ENCODE data around the gene ABITRAM. TPM values are rescaled to one million over a fixed set of nuclear protein-coding genes. Genes with fewer than 3 reads are reported as not detected.

ABITRAM gene
- total and polyA plus RNA-seq, 2 of the 13 experiments (the other 11 are each of a cell fraction or from before 2014, with no cell fraction given) = 10.2 to 21.6 TPM

DNA sequence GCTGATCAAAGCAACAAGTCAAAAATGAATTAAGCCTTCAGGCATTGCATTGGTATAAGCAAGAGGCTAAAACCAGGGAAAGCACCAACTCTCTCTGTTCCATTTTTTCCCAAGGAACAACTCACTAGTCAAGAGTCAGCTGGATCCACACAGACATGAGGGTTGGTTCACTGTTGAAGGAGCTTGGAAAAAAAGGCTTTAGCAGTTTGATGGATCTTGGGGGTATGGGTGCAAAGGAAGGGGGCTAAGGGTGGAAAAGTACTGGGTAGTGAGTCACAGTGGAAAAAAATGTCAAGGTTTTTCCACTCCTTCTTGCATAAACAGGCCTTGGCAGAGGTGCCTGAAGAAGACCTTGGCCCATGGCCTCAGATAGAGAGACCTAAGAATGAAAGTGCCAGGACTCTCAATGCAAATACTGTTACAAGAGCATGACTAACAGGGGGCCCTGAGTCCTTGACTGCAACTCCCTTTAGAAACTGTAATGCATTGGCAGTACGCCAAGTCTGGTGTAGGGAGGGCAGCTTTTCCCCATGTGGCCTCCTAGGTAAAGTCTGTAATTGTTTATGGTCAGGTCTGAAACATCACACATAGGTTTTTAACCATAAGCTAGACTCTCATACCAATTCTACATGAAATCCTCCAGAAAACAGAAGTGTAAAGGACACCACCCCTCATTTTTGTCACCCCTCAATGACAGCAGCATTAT lies 48.4 kb upstream of the ABITRAM start (continued):
- TF ChIP-seq ZNF609 (CRISPR knock-in tag; IDR thresholded peaks at IDR 0.05; ENCODE audit: borderline replicate concordance) (peak; percentile 98), CREB1 (IDR thresholded peaks at IDR 0.05) (peak; percentile 60), CREB1 (CRISPR knock-in tag; IDR thresholded peaks at IDR 0.05) (peak; percentile 86), ARNT (IDR thresholded peaks at IDR 0.05) (no peak), GPBP1L1 (CRISPR knock-in tag; IDR thresholded peaks at IDR 0.05) (no peak), SOX6 (IDR thresholded peaks at IDR 0.05) (no peak), SOX6 (CRISPR knock-in tag; IDR thresholded peaks at IDR 0.05) (peak; percentile 98), ZNF124 (CRISPR knock-in tag; IDR thresholded peaks at IDR 0.05) (0 out of 2 replicates have a peak, but pooled peaks have one; percentile 30), CBFB (CRISPR knock-in tag; IDR thresholded peaks at IDR 0.05) (peak; percentile 60; the same call in 1 of the 2 replicates), MTA3 (CRISPR knock-in tag; IDR thresholded peaks at IDR 0.05) (no peak), NCOA1 (CRISPR knock-in tag; IDR thresholded peaks at IDR 0.05) (peak; percentile 99), POGZ (CRISPR knock-in tag; IDR thresholded peaks at IDR 0.05) (peak; percentile 68), HOXA3 (CRISPR knock-in tag; IDR thresholded peaks at IDR 0.05) (peak; percentile 88), AKAP8 (CRISPR knock-in tag; IDR thresholded peaks at IDR 0.05) (peak; percentile 84), MYC (CRISPR knock-in tag; IDR thresholded peaks at IDR 0.05; ENCODE audit: borderline replicate concordance) (peak; percentile 72), KDM2A (CRISPR knock-in tag; IDR thresholded peaks at IDR 0.05; ENCODE audit: borderline replicate concordance, low read depth) (peak; percentile 70), GTF2F1 (IDR thresholded peaks at IDR 0.05; ENCODE audit: low read length) (peak; percentile 63), KLF9 (CRISPR knock-in tag; IDR thresholded peaks at IDR 0.05; ENCODE audit: low read depth) (no peak), ZFP41 (CRISPR knock-in tag; IDR thresholded peaks at IDR 0.05; ENCODE audit: borderline replicate concordance) (no peak), SP5 (CRISPR knock-in tag; IDR thresholded peaks at IDR 0.05; ENCODE audit: borderline replicate concordance, low read depth) (peak; percentile 91), ZNF224 (CRISPR knock-in tag; IDR thresholded peaks at IDR 0.05) (no peak), MTA1 (CRISPR knock-in tag; IDR thresholded peaks at IDR 0.05; ENCODE audit: borderline replicate concordance) (no peak; the same call in 1 of the 2 replicates), KLF6 (CRISPR knock-in tag; IDR thresholded peaks at IDR 0.05) (peak; percentile 79), SNAPC2 (CRISPR knock-in tag; IDR thresholded peaks at IDR 0.05) (0 out of 2 replicates have a peak, but pooled peaks have one; percentile 73), ZNF83 (CRISPR knock-in tag; IDR thresholded peaks at IDR 0.05; ENCODE audit: borderline replicate concordance) (no peak)
- TF ChIP-seq, protein P1, sequence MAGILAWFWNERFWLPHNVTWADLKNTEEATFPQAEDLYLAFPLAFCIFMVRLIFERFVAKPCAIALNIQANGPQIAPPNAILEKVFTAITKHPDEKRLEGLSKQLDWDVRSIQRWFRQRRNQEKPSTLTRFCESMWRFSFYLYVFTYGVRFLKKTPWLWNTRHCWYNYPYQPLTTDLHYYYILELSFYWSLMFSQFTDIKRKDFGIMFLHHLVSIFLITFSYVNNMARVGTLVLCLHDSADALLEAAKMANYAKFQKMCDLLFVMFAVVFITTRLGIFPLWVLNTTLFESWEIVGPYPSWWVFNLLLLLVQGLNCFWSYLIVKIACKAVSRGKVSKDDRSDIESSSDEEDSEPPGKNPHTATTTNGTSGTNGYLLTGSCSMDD (CRISPR knock-in tag; IDR thresholded peaks at IDR 0.05) = no peak
